ENCODE measurements around the gene NPFFR2. TPM values are rescaled to one million over a fixed set of nuclear protein-coding genes. Genes with fewer than 3 reads are reported as not detected.

The NPFFR2 gene
- total RNA-seq = not detected

DNA sequence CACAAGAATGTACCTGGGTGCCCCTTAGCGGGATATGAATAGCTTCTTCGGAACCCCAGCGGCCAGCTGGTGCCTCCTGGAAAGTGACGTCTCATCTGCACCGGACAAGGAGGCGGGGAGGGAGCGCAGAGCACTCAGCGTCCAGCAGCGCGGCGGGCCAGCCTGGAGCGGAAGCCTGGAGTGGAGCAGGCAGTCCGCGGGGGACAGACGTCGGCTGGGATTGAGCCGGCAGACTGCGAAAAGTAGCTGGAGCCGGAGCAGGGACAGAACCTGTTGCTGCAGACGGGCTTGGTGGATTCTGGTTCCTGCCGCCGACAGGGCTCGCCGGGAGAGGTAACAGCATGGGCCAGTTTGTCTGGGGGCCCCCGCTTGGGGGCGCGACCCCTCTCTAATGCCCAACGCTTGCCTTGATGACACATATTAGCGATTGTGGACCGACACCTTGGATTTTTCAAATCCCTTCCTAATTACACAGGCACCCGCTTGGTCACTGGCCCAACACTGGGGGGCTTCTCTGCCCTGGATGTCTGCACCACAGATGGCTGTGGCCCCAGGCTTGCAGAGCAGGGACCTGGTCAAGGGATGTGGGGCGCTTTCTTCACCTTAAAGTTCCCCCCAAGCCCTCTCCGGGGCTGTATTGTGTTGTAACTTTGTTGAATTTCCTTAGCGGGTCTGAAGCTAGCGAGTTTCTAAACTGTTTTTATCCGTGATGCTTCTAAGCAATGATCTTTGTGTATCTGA lies at the start of gene NPFFR2:
TSS of gene NPFFR2 (plus strand) at position 133 of the 741 bp plus-strand sequence. CDS start 96,592 bp downstream, outside the sequence.
- DNase-seq = peak; percentile 2 to 42 (median 17)
- 8 to 14% methylated on average over 27 to 36 of the region's 36 CpGs for WGBS, 2 donors
- intact Hi-C loops (cut with DNase I) = no loop called here
- Histone ChIP-seq H3K27me3 (peaks cover 0 to 10% of the 10 kb centered on the region in 2 donors), H3K4me3 (no peak within 1 kb of the TSS), H3K4me1 (peaks cover 9% of the 10 kb centered on the region), H3K36me3 (replicated peaks in 1 of 2; ENCODE audit: insufficient read depth in 1 of 2, low read depth in 2 of 2) (no peaks in the 10 kb centered on the region), H3K27ac (no peak within 1 kb of the TSS), H3K9me3 (no peaks in the 10 kb centered on the region)
- TF ChIP-seq, protein P1, sequence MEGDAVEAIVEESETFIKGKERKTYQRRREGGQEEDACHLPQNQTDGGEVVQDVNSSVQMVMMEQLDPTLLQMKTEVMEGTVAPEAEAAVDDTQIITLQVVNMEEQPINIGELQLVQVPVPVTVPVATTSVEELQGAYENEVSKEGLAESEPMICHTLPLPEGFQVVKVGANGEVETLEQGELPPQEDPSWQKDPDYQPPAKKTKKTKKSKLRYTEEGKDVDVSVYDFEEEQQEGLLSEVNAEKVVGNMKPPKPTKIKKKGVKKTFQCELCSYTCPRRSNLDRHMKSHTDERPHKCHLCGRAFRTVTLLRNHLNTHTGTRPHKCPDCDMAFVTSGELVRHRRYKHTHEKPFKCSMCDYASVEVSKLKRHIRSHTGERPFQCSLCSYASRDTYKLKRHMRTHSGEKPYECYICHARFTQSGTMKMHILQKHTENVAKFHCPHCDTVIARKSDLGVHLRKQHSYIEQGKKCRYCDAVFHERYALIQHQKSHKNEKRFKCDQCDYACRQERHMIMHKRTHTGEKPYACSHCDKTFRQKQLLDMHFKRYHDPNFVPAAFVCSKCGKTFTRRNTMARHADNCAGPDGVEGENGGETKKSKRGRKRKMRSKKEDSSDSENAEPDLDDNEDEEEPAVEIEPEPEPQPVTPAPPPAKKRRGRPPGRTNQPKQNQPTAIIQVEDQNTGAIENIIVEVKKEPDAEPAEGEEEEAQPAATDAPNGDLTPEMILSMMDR (IDR thresholded peaks at IDR 0.05) = no peak
- TF ChIP-seq POLR2A (IDR thresholded peaks at IDR 0.05) = no peak
- peak; percentile 56 for ATAC-seq

GRCh38 chr4:71992571-71993312 lies 39.1 kb upstream of the NPFFR2 start:
- Histone ChIP-seq H3K36me3 (replicated peaks in 1 of 2; ENCODE audit: insufficient read depth in 1 of 2, low read depth in 2 of 2) (no peaks in the 10 kb centered on the region), H3K27me3 (no peaks in the 10 kb centered on the region), H3K4me1 (no peaks in the 10 kb centered on the region), H3K27ac (no peak overlapping the region), H3K4me3 (no peak overlapping the region), H3K9me3 (peaks cover 0 to 10% (median 0%) of the 10 kb centered on the region in 3 donors)
- WGBS, 2 donors = 48 to 55% methylated on average over 2 of the region's 2 CpGs
- intact Hi-C loops (cut with DNase I) = no loop called here
- no peak for ATAC-seq
- TF ChIP-seq POLR2A (IDR thresholded peaks at IDR 0.05) = no peak
- TF ChIP-seq, protein P1 (IDR thresholded peaks at IDR 0.05) = no peak
- no peak for DNase-seq

DNA sequence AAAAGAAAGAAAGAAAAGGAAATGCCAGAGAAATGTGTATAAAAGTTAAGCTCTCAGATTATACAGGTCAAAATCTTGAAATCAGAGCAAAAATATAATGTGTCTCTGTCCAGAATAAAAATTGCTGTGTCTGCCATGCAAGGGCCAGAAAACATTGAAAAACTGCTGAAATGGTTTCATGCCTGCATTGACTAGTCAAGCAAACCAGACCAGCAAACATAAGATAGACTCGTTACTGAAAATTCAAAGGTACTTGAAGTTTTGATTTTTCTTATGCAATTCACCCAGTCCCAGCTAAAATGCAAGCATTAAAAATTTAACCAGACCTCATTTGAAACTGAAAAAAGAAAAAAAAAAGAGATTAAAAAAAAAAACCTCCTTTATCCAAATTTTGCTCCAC lies 37.2 kb upstream of the NPFFR2 start:
- no peak overlapping the region for H3K4me3 ChIP-seq
- H3K27me3 ChIP-seq = no peaks in the 10 kb centered on the region
- H3K27ac ChIP-seq = no peak overlapping the region
- peaks cover 0 to 10% (median 0%) of the 10 kb centered on the region in 3 donors for H3K9me3 ChIP-seq
- H3K36me3 ChIP-seq (replicated peaks in 1 of 2; ENCODE audit: insufficient read depth in 1 of 2, low read depth in 2 of 2) = no peaks in the 10 kb centered on the region
- H3K4me1 ChIP-seq = no peaks in the 10 kb centered on the region
- TF ChIP-seq, protein P1 (IDR thresholded peaks at IDR 0.05) = no peak
- TF ChIP-seq POLR2A (IDR thresholded peaks at IDR 0.05) = no peak
- WGBS, 2 donors = 71 to 75% methylated on average over 1 of the region's 1 CpG
- intact Hi-C loops (cut with DNase I) = no loop called here
- DNase-seq (no peak), ATAC-seq (no peak)

- Histone ChIP-seq H3K9me3 (peaks cover 0 to 10% (median 0%) of the 10 kb centered on the region in 3 donors), H3K36me3 (replicated peaks in 1 of 2; ENCODE audit: insufficient read depth in 1 of 2, low read depth in 2 of 2) (no peaks in the 10 kb centered on the region), H3K4me1 (no peaks in the 10 kb centered on the region), H3K27ac (no peak overlapping the region), H3K4me3 (no peak overlapping the region), H3K27me3 (no peaks in the 10 kb centered on the region)
- DNase-seq = no peak
- ATAC-seq = no peak
- 55 to 82% methylated on average over 1 of the region's 1 CpG for WGBS, 2 donors
- TF ChIP-seq, protein P1 (IDR thresholded peaks at IDR 0.05) = no peak
- TF ChIP-seq POLR2A (IDR thresholded peaks at IDR 0.05) = no peak
- intact Hi-C loops (cut with DNase I) = no loop called here
Measured at GRCh38 chr4:71995297-71995696, 36.5 kb upstream of the NPFFR2 start.

All from body of pancreas (tissue), 4 donors.